Endothelial cell of umbilical vein (primary cell): Measurements from ENCODE around the gene C8A. TPM values are rescaled to one million over a fixed set of nuclear protein-coding genes. Genes with fewer than 3 reads are reported as not detected.

ENCODE experiments used
- BruUV-seq: library from RNA; stranded (reverse); fragments of 400-500 nt; replicated peaks from 2 replicates; lab custom pipeline; 2021; lab: Mats Ljungman, UMichigan
- CTCF ChIA-PET: fragments of 300-600, 350-600 bp; sonication (Branson Sonifier 250); formaldehyde crosslinking; loops from one replicate; lab custom pipeline; 2021; ENCODE audit warnings: antibody characterized with exemption, inconsistent platforms; lab: Charles Lee
- POLR2A ChIA-PET: fragments of 300-600, 350-600 bp; sonication (Branson Sonifier 250); formaldehyde crosslinking; loops from one replicate; lab custom pipeline; 2021; ENCODE audit warnings: antibody characterized with exemption, inconsistent platforms; lab: Charles Lee
- DNase-seq: peaks from one replicate; pipeline ENCODE4 v3.0.0-alpha.2; 2011; ENCODE audit warnings: low read depth, low spot score
- FAIRE-seq: peaks from 2 replicates; lab custom pipeline; 2011; peaks lifted over from hg19 to GRCh38; lab: Jason Lieb, UNC
- H2AFZ ChIP-seq: 2 replicates; pipeline ENCODE4 v1.6.0; 2012; ENCODE audit warnings: low read depth, low read length, control low read depth, inconsistent platforms
- H3K27ac ChIP-seq: 2 replicates; pipeline ENCODE4 v1.5.1; 2011; ENCODE audit warnings: low read depth, mild to moderate bottlenecking, control low read depth, low read length, moderate library complexity; ENCODE audit not compliant: insufficient read depth
- H3K27me3 ChIP-seq, 2 experiments: 2 replicates each; pipeline versions ENCODE4 v1.6.0 to v1.6.1; 2011; ENCODE audit warnings: low read length in 2 of 2, mixed read lengths in 1 of 2; ENCODE audit not compliant: control insufficient read depth in 2 of 2, insufficient read depth in 2 of 2
- H3K36me3 ChIP-seq, 2 experiments: 2 replicates in 1 of 2; 3 replicates in 1 of 2; pipeline ENCODE4 v1.5.1; 2011; ENCODE audit warnings: low read length in 2 of 2, mild to moderate bottlenecking in 1 of 2, moderate library complexity in 1 of 2; ENCODE audit not compliant: control insufficient read depth in 2 of 2, insufficient read depth in 2 of 2; ENCODE audit errors: extremely low read depth in 1 of 2
- H3K4me1 ChIP-seq: 3 replicates; pipeline ENCODE4 v1.5.1; 2011; ENCODE audit warnings: mild to moderate bottlenecking, low read length; ENCODE audit not compliant: control insufficient read depth, insufficient read depth; ENCODE audit errors: extremely low read depth
- H3K4me2 ChIP-seq: 2 replicates; pipeline ENCODE4 v1.6.1; 2011; ENCODE audit warnings: low read length, control low read depth, mixed read lengths; ENCODE audit not compliant: insufficient read depth
- H3K4me3 ChIP-seq, 3 experiments: fragments of 200-600 bp in 1 of 3; sonication (generic), shearing (Covaris generic) in 1 of 3; replicated peaks in 1 of 3; 2 replicates each; pipeline ENCODE4 v1.5.1; 2011 to 2016; ENCODE audit warnings: control low read depth in 3 of 3, low read length in 3 of 3, mild to moderate bottlenecking in 2 of 3, inconsistent platforms in 1 of 3, low read depth in 1 of 3, moderate library complexity in 1 of 3; ENCODE audit not compliant: insufficient read depth in 1 of 3
- H3K79me2 ChIP-seq: 2 replicates; pipeline ENCODE4 v1.6.0; 2012; ENCODE audit warnings: low read length, inconsistent platforms; ENCODE audit not compliant: control insufficient read depth, insufficient read depth
- H3K9ac ChIP-seq: replicated peaks from 2 replicates; pipeline ENCODE3; 2011; ENCODE audit warnings: low read length, control low read depth; ENCODE audit not compliant: insufficient read depth; ENCODE audit errors: extremely low read depth
- H3K9me1 ChIP-seq: replicated peaks from 3 replicates; pipeline ENCODE4 v1.6.0; 2011; ENCODE audit warnings: mild to moderate bottlenecking, low read length; ENCODE audit not compliant: control insufficient read depth, insufficient read depth; ENCODE audit errors: extremely low read depth
- H3K9me3 ChIP-seq: replicated peaks from 2 replicates; pipeline ENCODE4 v1.5.1; 2012; ENCODE audit warnings: low read length, inconsistent platforms; ENCODE audit not compliant: control insufficient read depth, insufficient read depth
- H4K20me1 ChIP-seq: replicated peaks from 2 replicates; pipeline ENCODE3; 2011; ENCODE audit warnings: mild to moderate bottlenecking, low read length; ENCODE audit not compliant: control insufficient read depth, insufficient read depth; ENCODE audit errors: extremely low read depth
- CTCF ChIP-seq, 2 donors: IDR thresholded peaks; 1 replicate in 1 of 2; 2 replicates in 1 of 2; pipeline ENCODE4 v1.5.1; 2011; ENCODE audit warnings: low read length in 2 of 2, mild to moderate bottlenecking in 2 of 2, moderate library complexity in 2 of 2, control low read depth in 1 of 2, inconsistent platforms in 1 of 2, low read depth in 1 of 2; ENCODE audit not compliant: insufficient read depth in 1 of 2; ENCODE audit errors: extremely low read depth in 1 of 2
- EZH2 ChIP-seq: IDR thresholded peaks from 2 replicates; pipeline ENCODE4 v1.6.1; 2012; ENCODE audit warnings: borderline replicate concordance, low read depth, mild to moderate bottlenecking, moderate library complexity, low read length, inconsistent platforms; ENCODE audit not compliant: severe bottlenecking
- FOS ChIP-seq: IDR thresholded peaks from 2 replicates; pipeline ENCODE4 v1.6.1; 2011; ENCODE audit warnings: mild to moderate bottlenecking, low read length, moderate library complexity, borderline replicate concordance; ENCODE audit not compliant: insufficient read depth
- GATA2 ChIP-seq: IDR thresholded peaks from 2 replicates; pipeline ENCODE4 v1.7.0; 2011; ENCODE audit warnings: low read depth, mild to moderate bottlenecking, moderate library complexity, mixed read lengths, low read length; ENCODE audit not compliant: insufficient read length, insufficient read depth
- JUN ChIP-seq: IDR thresholded peaks from 2 replicates; pipeline ENCODE4 v1.6.1; 2011; ENCODE audit warnings: borderline replicate concordance, low read depth; ENCODE audit not compliant: insufficient read length, insufficient read depth
- MAX ChIP-seq: IDR thresholded peaks from 2 replicates; pipeline ENCODE4 v1.6.1; 2011; ENCODE audit not compliant: insufficient read depth, insufficient read length
- MYC ChIP-seq: IDR thresholded peaks from one replicate; pipeline ENCODE4 v1.6.1; 2011; ENCODE audit warnings: mild to moderate bottlenecking, low read depth, low read length
- POLR2A ChIP-seq: IDR thresholded peaks from 2 replicates; pipeline ENCODE4 v1.6.1; 2012; ENCODE audit warnings: low read depth, mild to moderate bottlenecking, control low read depth, low read length
- dilution Hi-C: fragments of 300-500 bp; cut with MboI; formaldehyde crosslinking; loops from one replicate; pipeline ENCODE4 v1.15.0; 2019; ENCODE audit warnings: low sequenced_read_pairs; ENCODE audit not compliant: extremely low pct_ligation_motif_present
- intact Hi-C: fragments of 100-400 bp; cut with micrococcal nuclease; formaldehyde crosslinking; loops from one replicate; pipeline ENCODE4 v1.10.0; 2022
- polyA plus RNA-seq, 4 experiments: library from polyadenylated mRNA; depleted of rRNA in 3 of 4; stranded (reverse) in 3 of 4; unstranded in 1 of 4; fragments of >200 nt; gene quantifications; 2 replicates each; pipeline versions ENCODE4 v1.2.1 to v1.2.3, GENCODE V29; 2011 to 2012; ENCODE audit warnings: missing spikeins in 1 of 4
- total RNA-seq: library from RNA; stranded (reverse); gene quantifications from 2 replicates; pipeline ENCODE4 v1.2.3, GENCODE V29; 2021

C8A gene
- total and polyA plus RNA-seq, 2 donors (not counting 3 experiments of a cell fraction or from before 2014, with no cell fraction given) = not detected

GRCh38 chr1:56940039-56940438 lies 85.4 kb downstream of the C8A start:
- Histone ChIP-seq H3K36me3 (no peaks in the 10 kb centered on the region), H3K9me1 (no peaks in the 10 kb centered on the region), H2AFZ (no peak overlapping the region), H3K79me2 (no peaks in the 10 kb centered on the region), H3K4me3 (no peak overlapping the region), H4K20me1 (no peaks in the 10 kb centered on the region), H3K9ac (no peak overlapping the region), H3K27ac (no peak overlapping the region), H3K4me2 (no peak overlapping the region), H3K27me3 (no peaks in the 10 kb centered on the region), H3K4me1 (no peaks in the 10 kb centered on the region), H3K9me3 (no peaks in the 10 kb centered on the region)
- ChIA-PET CTCF (no interaction called here), POLR2A (no interaction called here)
- intact Hi-C loops (no loop called here), dilution Hi-C loops (no loop called here)
- BruUV-seq = no TSS peak
- TF ChIP-seq POLR2A = no peak
- no peak for TF ChIP-seq MYC
- no peak for TF ChIP-seq MAX
- no peak for TF ChIP-seq CTCF (IDR thresholded peaks at IDR 0.05; ENCODE audit: extremely low read depth in 1 of 2, insufficient read depth in 1 of 2, low read depth in 1 of 2, low read length in 2 of 2)
- no peak for TF ChIP-seq GATA2
- no peak for TF ChIP-seq JUN
- TF ChIP-seq FOS = no peak
- no peak for TF ChIP-seq EZH2
- DNase-seq (no peak), FAIRE-seq (no peak)
